Measurements from ENCODE around the gene ITGA11.

ITGA11 gene

DNA sequence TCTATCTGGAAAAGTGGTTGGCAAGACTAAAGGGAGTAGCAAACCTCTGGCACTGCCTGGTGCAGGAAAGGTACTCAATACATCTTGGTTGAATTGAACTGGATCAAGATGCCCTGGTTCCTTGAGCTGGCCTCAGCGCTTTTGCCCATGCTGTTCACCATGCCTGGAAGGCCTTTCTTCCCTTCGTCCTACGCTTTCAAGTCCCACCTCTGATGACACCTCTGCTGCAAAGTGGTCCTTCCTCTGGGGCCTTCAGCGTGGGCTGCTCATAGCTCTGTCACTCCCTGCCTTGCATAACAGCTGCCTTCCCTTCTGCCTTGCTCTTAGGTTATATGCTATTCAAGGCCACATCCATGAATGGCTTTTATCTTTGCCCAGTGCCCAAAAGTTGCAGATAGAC lies 23.0 kb downstream of the ITGA11 start:
- no peak overlapping the region for H3K4me3 ChIP-seq (replicated peaks; ENCODE audit: low read depth, low read length)
- TF ChIP-seq, protein P1, sequence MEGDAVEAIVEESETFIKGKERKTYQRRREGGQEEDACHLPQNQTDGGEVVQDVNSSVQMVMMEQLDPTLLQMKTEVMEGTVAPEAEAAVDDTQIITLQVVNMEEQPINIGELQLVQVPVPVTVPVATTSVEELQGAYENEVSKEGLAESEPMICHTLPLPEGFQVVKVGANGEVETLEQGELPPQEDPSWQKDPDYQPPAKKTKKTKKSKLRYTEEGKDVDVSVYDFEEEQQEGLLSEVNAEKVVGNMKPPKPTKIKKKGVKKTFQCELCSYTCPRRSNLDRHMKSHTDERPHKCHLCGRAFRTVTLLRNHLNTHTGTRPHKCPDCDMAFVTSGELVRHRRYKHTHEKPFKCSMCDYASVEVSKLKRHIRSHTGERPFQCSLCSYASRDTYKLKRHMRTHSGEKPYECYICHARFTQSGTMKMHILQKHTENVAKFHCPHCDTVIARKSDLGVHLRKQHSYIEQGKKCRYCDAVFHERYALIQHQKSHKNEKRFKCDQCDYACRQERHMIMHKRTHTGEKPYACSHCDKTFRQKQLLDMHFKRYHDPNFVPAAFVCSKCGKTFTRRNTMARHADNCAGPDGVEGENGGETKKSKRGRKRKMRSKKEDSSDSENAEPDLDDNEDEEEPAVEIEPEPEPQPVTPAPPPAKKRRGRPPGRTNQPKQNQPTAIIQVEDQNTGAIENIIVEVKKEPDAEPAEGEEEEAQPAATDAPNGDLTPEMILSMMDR (IDR thresholded peaks at IDR 0.05; ENCODE audit: low read depth, low read length, missing control alignments) = no peak
- DNase-seq (ENCODE audit: extremely low read depth, low read depth) = no peak

DNA sequence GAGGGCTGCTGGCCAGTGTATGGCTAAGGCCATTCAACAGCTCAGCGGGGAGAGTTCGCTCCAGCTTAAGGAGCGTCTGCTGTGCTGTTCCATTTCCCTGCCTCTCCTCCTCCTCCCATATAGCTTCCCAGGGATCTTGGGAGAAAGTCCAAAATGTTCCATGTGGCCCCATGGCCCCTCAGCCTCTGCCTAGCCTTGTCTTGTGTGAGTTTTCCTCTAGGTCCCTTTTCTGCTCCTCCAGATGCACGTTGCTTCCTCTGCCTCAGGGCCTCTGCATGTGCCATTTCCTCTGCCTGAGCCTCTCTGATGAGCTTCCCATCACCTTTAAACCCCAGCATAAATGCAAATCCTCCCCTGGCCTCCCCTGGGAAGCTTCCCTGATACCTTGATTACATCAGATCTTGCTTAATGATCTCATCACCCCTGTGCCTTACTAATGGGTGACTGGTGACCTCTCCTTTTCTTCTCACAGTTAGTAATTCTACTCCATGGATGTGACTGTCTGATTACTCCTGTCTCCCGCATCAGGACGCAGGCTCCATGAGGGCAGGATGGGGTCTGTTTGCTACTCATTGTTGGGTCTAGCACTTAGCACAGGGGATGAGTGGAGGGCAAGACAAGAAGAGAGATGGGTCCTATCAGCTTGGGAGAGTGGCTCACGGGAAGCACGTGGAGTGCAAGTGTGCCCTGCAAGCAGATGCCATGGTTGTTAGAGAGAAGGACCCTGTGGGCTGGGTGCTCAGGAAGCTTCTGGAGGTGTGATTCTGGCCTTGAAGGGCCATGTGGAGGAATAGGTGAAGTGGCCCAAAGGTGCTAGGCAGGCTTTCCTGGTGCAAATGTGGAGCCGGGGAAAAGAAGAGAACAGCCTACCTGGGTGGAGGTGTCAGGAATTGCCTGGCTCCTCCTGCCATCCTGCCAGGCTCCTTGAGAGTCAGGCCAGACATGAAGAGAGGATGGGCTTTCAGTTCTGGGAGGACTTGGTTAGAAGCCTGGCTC lies 23.8 kb downstream of the ITGA11 start:
- H3K4me3 ChIP-seq (replicated peaks; ENCODE audit: low read depth, low read length) = no peak overlapping the region
- TF ChIP-seq, protein P1 (IDR thresholded peaks at IDR 0.05; ENCODE audit: low read depth, low read length, missing control alignments) = no peak
- no peak for DNase-seq (ENCODE audit: extremely low read depth, low read depth)

DNA sequence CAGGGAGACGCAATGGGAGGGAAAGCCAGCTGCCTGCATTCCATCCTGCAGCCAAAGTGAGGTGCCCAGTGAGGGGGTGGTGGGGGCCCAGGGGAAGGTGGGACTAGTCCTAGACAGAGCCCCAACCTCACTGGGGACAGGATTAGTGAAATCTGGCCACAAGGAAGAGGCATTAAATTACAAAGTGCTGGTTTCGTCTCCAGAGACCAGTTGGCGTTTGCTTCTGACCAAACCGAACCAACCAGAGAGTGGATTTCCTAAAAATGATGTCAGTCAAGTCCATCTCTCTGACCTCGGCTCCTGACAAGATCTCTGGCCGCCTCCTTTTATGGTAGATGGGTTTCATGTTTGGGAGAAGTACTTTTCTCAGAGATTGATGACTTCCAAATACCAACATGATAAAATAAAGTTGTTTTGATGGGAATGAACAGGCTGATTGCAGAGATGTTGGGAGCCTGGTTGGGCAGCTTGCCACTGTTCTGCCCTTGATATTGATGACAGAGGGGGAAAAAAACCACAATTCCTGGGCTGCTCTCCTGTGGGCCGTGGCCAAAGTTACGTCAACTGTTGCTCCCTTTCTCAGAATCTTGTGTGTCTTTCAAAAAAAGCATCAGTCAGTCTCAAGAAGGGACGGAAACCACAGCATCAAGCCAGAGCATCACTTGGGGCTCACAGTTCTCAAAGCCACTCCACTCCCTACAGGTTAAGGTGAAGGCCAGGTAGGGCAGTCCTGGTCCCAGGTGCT lies 24.6 kb downstream of the ITGA11 start:
- H3K4me3 ChIP-seq (replicated peaks; ENCODE audit: low read depth, low read length) = no peak overlapping the region
- TF ChIP-seq, protein P1 (IDR thresholded peaks at IDR 0.05; ENCODE audit: low read depth, low read length, missing control alignments) = no peak
- DNase-seq (ENCODE audit: extremely low read depth, low read depth) = no peak

DNA sequence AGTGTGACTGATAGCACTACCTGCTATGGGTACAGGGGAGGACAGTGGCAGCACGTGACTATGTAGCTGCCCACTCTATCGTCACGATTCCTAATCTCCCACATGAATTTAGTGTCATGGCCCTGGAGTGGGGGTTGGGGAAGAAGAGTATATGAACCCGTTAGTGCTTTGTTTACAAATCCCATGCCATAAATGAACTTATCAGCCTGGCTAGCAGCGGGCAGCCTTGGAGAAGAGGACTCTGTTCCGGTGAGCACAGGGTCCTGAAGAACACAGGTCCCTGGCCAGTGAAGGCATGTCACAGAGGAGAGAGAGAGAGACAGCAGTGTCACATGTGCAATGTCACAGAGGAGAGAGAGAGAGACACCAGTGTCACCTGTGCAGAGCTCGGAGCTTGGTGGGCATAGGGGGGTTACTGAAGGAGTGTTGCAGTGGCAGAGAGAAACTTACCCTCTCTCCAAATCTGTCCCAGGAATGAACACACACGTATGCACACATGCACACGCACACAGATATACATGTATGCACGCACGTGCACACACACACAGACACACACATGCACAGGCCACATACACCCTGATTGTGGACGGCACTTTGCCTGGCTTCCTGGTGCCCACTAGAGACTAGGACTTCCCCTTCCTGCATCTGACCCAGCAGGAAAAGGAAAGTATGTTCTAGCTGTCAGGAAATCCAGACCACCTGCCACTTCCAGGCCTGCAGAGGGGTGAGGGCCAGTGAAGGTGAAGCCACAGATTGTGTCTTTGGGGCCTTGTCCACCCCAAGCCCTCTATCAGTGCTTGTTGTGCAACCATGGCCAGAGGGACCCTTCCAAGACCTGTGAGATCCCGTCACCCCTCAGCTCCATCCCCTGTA lies 26.3 kb downstream of the ITGA11 start:
- TF ChIP-seq, protein P1 (IDR thresholded peaks at IDR 0.05; ENCODE audit: low read depth, low read length, missing control alignments) = no peak
- no peak overlapping the region for H3K4me3 ChIP-seq (replicated peaks; ENCODE audit: low read depth, low read length)
- DNase-seq (ENCODE audit: extremely low read depth, low read depth) = no peak

DNA sequence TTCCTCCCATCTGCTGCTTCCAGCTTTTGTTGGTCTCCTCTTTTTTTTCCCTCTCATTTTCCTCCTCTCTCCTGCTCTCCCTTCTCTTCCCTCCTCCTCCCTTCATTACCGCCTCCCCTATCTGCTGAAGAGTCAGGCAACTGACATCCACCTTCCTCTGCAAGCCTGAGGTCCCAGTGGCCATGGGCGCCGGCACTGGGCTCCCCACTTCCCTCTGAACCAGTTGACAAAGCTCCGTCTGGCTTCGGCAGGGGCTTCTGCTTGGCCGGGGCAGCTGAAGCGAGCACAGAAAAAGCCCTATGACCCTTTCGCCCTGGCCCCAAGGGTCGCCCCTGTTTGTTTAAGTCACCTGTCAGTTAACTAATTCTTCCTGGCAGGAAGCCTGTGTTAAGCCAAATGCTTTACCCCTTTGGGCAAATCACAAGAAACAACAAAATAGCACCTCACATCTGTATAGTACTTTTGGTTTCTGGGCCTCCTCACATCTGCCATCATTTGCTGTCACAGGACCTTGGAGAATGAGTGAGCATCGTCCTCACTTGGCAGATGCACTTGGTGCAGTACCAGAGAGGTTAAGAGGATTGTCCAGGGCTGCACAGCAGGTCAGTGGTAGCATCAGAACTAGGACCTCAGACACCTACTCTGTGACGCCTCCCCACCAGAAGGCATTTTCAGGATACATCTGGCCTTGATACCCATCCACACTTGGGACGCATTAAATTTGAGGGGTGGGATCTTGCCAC lies 27.7 kb downstream of the ITGA11 start:
- TF ChIP-seq, protein P1 (IDR thresholded peaks at IDR 0.05; ENCODE audit: low read depth, low read length, missing control alignments) = no peak
- no peak for DNase-seq (ENCODE audit: extremely low read depth, low read depth)
- no peak overlapping the region for H3K4me3 ChIP-seq (replicated peaks; ENCODE audit: low read depth, low read length)

Measured in HFF-Myc (cell line).